H1 (cell line): ENCODE results near the gene ORMDL2. TPM values are rescaled to one million over a fixed set of nuclear protein-coding genes. Genes with fewer than 3 reads are reported as not detected.

Source experiments
- CTCF ChIA-PET: fragments of 300-600 bp; sonication (Branson Sonifier 250); formaldehyde crosslinking; loops from one replicate; lab custom pipeline; 2021; ENCODE audit not compliant: partially characterized antibody; lab: Charles Lee
- POLR2A ChIA-PET: fragments of 300-600 bp; sonication (Branson Sonifier 250); formaldehyde crosslinking; loops from one replicate; lab custom pipeline; 2021; ENCODE audit warnings: inconsistent platforms; ENCODE audit not compliant: partially characterized antibody; lab: Charles Lee
- DNase-seq, 2 experiments: peaks; one replicate each; pipeline versions ENCODE4 v3.0.0 to v3.0.0-alpha.2; 2010 to 2022; ENCODE audit warnings: low spot score in 2 of 2, low read depth in 1 of 2, mixed read lengths in 1 of 2
- FAIRE-seq: peaks from 2 replicates; lab custom pipeline; 2011; peaks lifted over from hg19 to GRCh38; lab: Jason Lieb, UNC
- H2AFZ ChIP-seq: 2 replicates; pipeline ENCODE4 v1.8.1; 2012; ENCODE audit warnings: low read length, inconsistent platforms
- H2AK5ac ChIP-seq: 2 replicates; pipeline ENCODE4 v1.6.1; 2013; ENCODE audit warnings: low read depth, low read length
- H2BK120ac ChIP-seq: replicated peaks from 2 replicates; pipeline ENCODE3; 2013; ENCODE audit warnings: low read depth, low read length, inconsistent platforms
- H2BK12ac ChIP-seq: 2 replicates; pipeline ENCODE4 v1.6.1; 2013; ENCODE audit warnings: low read depth, low read length
- H2BK15ac ChIP-seq: 2 replicates; pipeline ENCODE4 v1.6.1; 2013; ENCODE audit warnings: low read length
- H2BK20ac ChIP-seq: 2 replicates; pipeline ENCODE4 v1.6.1; 2013; ENCODE audit warnings: low read length
- H2BK5ac ChIP-seq: 2 replicates; pipeline ENCODE4 v1.6.1; 2013; ENCODE audit warnings: low read depth, low read length
- H3K14ac ChIP-seq: 2 replicates; pipeline ENCODE4 v1.6.1; 2013; ENCODE audit warnings: inconsistent platforms; ENCODE audit not compliant: insufficient read length
- H3K18ac ChIP-seq: 2 replicates; pipeline ENCODE4 v1.6.1; 2013; ENCODE audit warnings: low read length; ENCODE audit errors: extremely low read depth
- H3K23ac ChIP-seq: 2 replicates; pipeline ENCODE4 v1.6.1; 2013; ENCODE audit warnings: inconsistent platforms; ENCODE audit not compliant: insufficient read length
- H3K23me2 ChIP-seq: 2 replicates; pipeline ENCODE4 v1.6.1; 2013; ENCODE audit warnings: low read depth, low read length
- H3K27ac ChIP-seq: 2 replicates; pipeline ENCODE4 v1.6.1; 2011; ENCODE audit warnings: low read depth, low read length, inconsistent platforms
- H3K27me3 ChIP-seq, 4 experiments: replicated peaks in 1 of 4; 1 replicate in 1 of 4; 2 replicates in 3 of 4; pipeline versions ENCODE4 v1.6.1 to v1.8.1; 2011 to 2013; ENCODE audit warnings: low read length in 3 of 4, mild to moderate bottlenecking in 3 of 4, inconsistent platforms in 2 of 4, mixed read lengths in 2 of 4, moderate library complexity in 1 of 4; ENCODE audit not compliant: control insufficient read depth in 3 of 4, insufficient read depth in 3 of 4; ENCODE audit errors: extremely low read depth in 1 of 4
- H3K36me3 ChIP-seq, 4 experiments: 2 replicates each; pipeline versions ENCODE4 v1.6.1 to v1.8.1; 2011 to 2013; ENCODE audit warnings: mild to moderate bottlenecking in 4 of 4, low read length in 3 of 4, moderate library complexity in 2 of 4, control low read depth in 1 of 4, inconsistent platforms in 1 of 4; ENCODE audit not compliant: insufficient read depth in 4 of 4, control insufficient read depth in 2 of 4
- H3K4ac ChIP-seq: replicated peaks from 2 replicates; pipeline ENCODE3; 2013; ENCODE audit warnings: low read length, low read depth, mixed read lengths, inconsistent platforms; ENCODE audit not compliant: insufficient read length
- H3K4me1 ChIP-seq, 4 experiments: replicated peaks in 1 of 4; 1 replicate in 1 of 4; 2 replicates in 3 of 4; pipeline versions ENCODE4 v1.6.1 to v1.8.1; 2011 to 2013; ENCODE audit warnings: low read length in 3 of 4, inconsistent platforms in 2 of 4, mixed read lengths in 1 of 4; ENCODE audit not compliant: insufficient read depth in 4 of 4, control insufficient read depth in 3 of 4
- H3K4me2 ChIP-seq, 2 experiments: 2 replicates each; pipeline versions ENCODE4 v1.6.1 to v1.8.1; 2011 to 2013; ENCODE audit warnings: low read depth in 2 of 2, low read length in 2 of 2, control low read depth in 1 of 2, inconsistent platforms in 1 of 2, mild to moderate bottlenecking in 1 of 2; ENCODE audit not compliant: insufficient read depth in 1 of 2
- H3K4me3 ChIP-seq, 4 experiments: fragments of 200-600, 300-600 bp in 1 of 4; sonication (generic), shearing (Covaris generic), sonication (Bioruptor Twin) in 1 of 4; 2 replicates each; pipeline versions ENCODE4 v1.5.1 to v1.8.1; 2011 to 2016; ENCODE audit warnings: low read length in 4 of 4, low read depth in 3 of 4, control low read depth in 2 of 4, inconsistent platforms in 2 of 4, mild to moderate bottlenecking in 2 of 4, mixed read lengths in 1 of 4, moderate library complexity in 1 of 4; ENCODE audit not compliant: insufficient read depth in 2 of 4; ENCODE audit errors: extremely low read depth in 1 of 4
- H3K56ac ChIP-seq: replicated peaks from 2 replicates; pipeline ENCODE3; 2013; ENCODE audit warnings: low read depth, mild to moderate bottlenecking, mixed read lengths, low read length, inconsistent platforms; ENCODE audit not compliant: insufficient read length
- H3K79me1 ChIP-seq: 2 replicates; pipeline ENCODE4 v1.6.1; 2013; ENCODE audit warnings: low read depth, low read length, control low read depth
- H3K79me2 ChIP-seq, 2 experiments: 2 replicates each; pipeline versions ENCODE4 v1.6.1 to v1.8.1; 2012 to 2013; ENCODE audit warnings: low read length in 2 of 2, mild to moderate bottlenecking in 2 of 2, inconsistent platforms in 1 of 2; ENCODE audit not compliant: insufficient read depth in 2 of 2, control insufficient read depth in 1 of 2
- H3K9ac ChIP-seq, 4 experiments: replicated peaks in 1 of 4; 1 replicate in 1 of 4; 2 replicates in 3 of 4; pipeline versions ENCODE4 v1.6.1 to v1.8.1; 2011 to 2013; ENCODE audit warnings: low read depth in 3 of 4, low read length in 3 of 4, control low read depth in 2 of 4, mild to moderate bottlenecking in 2 of 4, moderate library complexity in 2 of 4, inconsistent platforms in 1 of 4; ENCODE audit errors: extremely low read depth in 1 of 4
- H3K9me3 ChIP-seq, 2 experiments: 2 replicates each; pipeline versions ENCODE4 v1.6.1 to v1.8.1; 2012 to 2013; ENCODE audit warnings: mild to moderate bottlenecking in 2 of 2, moderate library complexity in 2 of 2, control low read depth in 1 of 2, inconsistent platforms in 1 of 2, low read depth in 1 of 2, low read length in 1 of 2, mixed read lengths in 1 of 2; ENCODE audit not compliant: insufficient read depth in 2 of 2
- H4K20me1 ChIP-seq, 2 experiments: replicated peaks in 1 of 2; 2 replicates each; pipeline versions ENCODE3 to v1.8.1; 2011 to 2013; ENCODE audit warnings: inconsistent platforms in 2 of 2, low read length in 2 of 2, mild to moderate bottlenecking in 1 of 2; ENCODE audit not compliant: insufficient read depth in 2 of 2, control insufficient read depth in 1 of 2
- H4K5ac ChIP-seq: 2 replicates; pipeline ENCODE4 v1.6.1; 2013; ENCODE audit warnings: low read length, low read depth, mixed read lengths, inconsistent platforms; ENCODE audit not compliant: insufficient read length
- H4K8ac ChIP-seq: 2 replicates; pipeline ENCODE4 v1.8.0; 2013; ENCODE audit warnings: mild to moderate bottlenecking, moderate library complexity, low read length, inconsistent platforms; ENCODE audit not compliant: insufficient read depth; ENCODE audit errors: extremely low read depth
- H4K91ac ChIP-seq: replicated peaks from 2 replicates; pipeline ENCODE3; 2013; ENCODE audit warnings: low read length, mixed read lengths, inconsistent platforms; ENCODE audit not compliant: insufficient read length
- GTF2F1 ChIP-seq: IDR thresholded peaks from 2 replicates; pipeline ENCODE4 v1.6.1; 2012; ENCODE audit warnings: low read depth, low read length, improper control_type of control experiment, borderline replicate concordance
- MAFK ChIP-seq: IDR thresholded peaks from 2 replicates; pipeline ENCODE4 v1.6.1; 2012; ENCODE audit warnings: low read depth, mild to moderate bottlenecking, improper control_type of control experiment, low read length
- NRF1 ChIP-seq: IDR thresholded peaks from 2 replicates; pipeline ENCODE4 v1.6.1; 2011; ENCODE audit warnings: mild to moderate bottlenecking, low read depth, low read length, improper control_type of control experiment
- WGBS, 2 experiments: shearing (Covaris generic) in 1 of 2; methylation state at CpG; one replicate each; pipeline versions ENCODE4 v1.1.6 to v1.1.7; 2013 to 2015; ENCODE audit warnings: low lambda C conversion rate in 2 of 2, mixed read lengths in 2 of 2, inconsistent platforms in 1 of 2, low coverage in 1 of 2, missing lambda C conversion rate in 1 of 2; ENCODE audit not compliant: insufficient replicate concordance in 2 of 2, insufficient coverage in 1 of 2, insufficient read length in 1 of 2; ENCODE audit errors: extremely low coverage in 1 of 2, missing lambda C conversion rate in 1 of 2; 5-methylcytosine and 5-hydroxymethylcytosine counted together
- polyA plus RNA-seq, 7 experiments: library from polyadenylated mRNA; depleted of rRNA in 3 of 7; stranded (reverse) in 5 of 7; unstranded in 2 of 7; fragments of >200 nt in 5 of 7; fragments of 200-250 nt in 2 of 7; gene quantifications; 1 replicate in 5 of 7; 2 replicates in 1 of 7; 4 replicates in 1 of 7; pipeline versions ENCODE4 v1.2.1 to v1.2.3, GENCODE V29; 2011 to 2013; ENCODE audit warnings: missing spikeins in 2 of 7, mixed read lengths in 2 of 7
- total RNA-seq: library from RNA; stranded (reverse); fragmentation: NEBNext Ultra II Directional; extraction: Animal tissue kit (Norgen Biotek cat#: 25700); gene quantifications from 2 replicates; pipeline ENCODE4 v1.2.1, GENCODE V29; 2021

The ORMDL2 gene
- total and polyA plus RNA-seq, 2 of the 8 experiments (the other 6 are each of a cell fraction or from before 2014, with no cell fraction given): 39.0 to 65.6 TPM

GRCh38 chr12:55789893-55790292 is 27.9 kb upstream of the ORMDL2 start:
- Histone ChIP-seq H3K79me2 (no peaks in the 10 kb centered on the region), H3K9me3 (no peaks in the 10 kb centered on the region), H2AFZ (no peak overlapping the region), H2BK120ac (no peak overlapping the region), H3K4me3 (no peak overlapping the region), H3K56ac (no peak overlapping the region), H2AK5ac (no peak overlapping the region), H2BK12ac (no peak overlapping the region), H3K79me1 (no peaks in the 10 kb centered on the region; the same call in 1 of the 2 replicates), H3K9ac (no peak overlapping the region), H4K91ac (no peak overlapping the region), H3K36me3 (peaks cover 8 to 75% (median 48%) of the 10 kb centered on the region in 4 experiments; a peak in 7 of 8 replicates), H2BK15ac (no peak overlapping the region), H3K4me2 (no peak overlapping the region), H4K20me1 (peaks cover 0 to 2% of the 10 kb centered on the region in 2 experiments), H3K27ac (no peak overlapping the region), H4K5ac (no peak overlapping the region), H4K8ac (no peak overlapping the region), H3K23me2 (no peaks in the 10 kb centered on the region), H3K27me3 (no peaks in the 10 kb centered on the region), H3K23ac (no peak overlapping the region), H3K4ac (no peak overlapping the region), H3K18ac (no peak overlapping the region), H3K14ac (no peak overlapping the region), H2BK5ac (no peak overlapping the region), H3K4me1 (no peaks in the 10 kb centered on the region), H2BK20ac (no peak overlapping the region)
- DNase-seq: no peak
- TF ChIP-seq NRF1 (no peak), MAFK (peak; percentile 55; the same call in 1 of the 2 replicates), GTF2F1 (no peak)
- ChIA-PET POLR2A (interaction anchor here (0.7 kb wide), 1 partner anchor 65 kb away, joined by 4 read pairs; no protein-coding TSS in a partner anchor), CTCF (interaction anchor here (9.8 kb wide), 1 partner anchor 52 kb away, joined by 145 read pairs; no protein-coding TSS in a partner anchor)
- 87% methylated on average over 3 of the region's 4 CpGs; no CpG with 5 or more reads in 1 of the 2 experiments for WGBS, 2 experiments
- FAIRE-seq: no peak
